ENCODE measurements around the gene VPS26B. TPM values are rescaled to one million over a fixed set of nuclear protein-coding genes. Genes with fewer than 3 reads are reported as not detected.

VPS26B gene
- total and polyA plus RNA-seq, 2 experiments from 2014 or later, result 10.1 to 29.1 TPM

- Mint-ChIP-seq H3K36me3 (ENCODE audit: low read depth) (peaks cover 22% of the 10 kb centered on the region), H3K9me3 (no peaks in the 10 kb centered on the region), H3K27me3 (ENCODE audit: insufficient read depth, low read depth, poor library complexity) (no peaks in the 10 kb centered on the region), H3K4me1 (peaks cover 9% of the 10 kb centered on the region; the same call in 2 of the 3 replicates), H3K4me3 (no peak overlapping the region), H3K27ac (no peak overlapping the region)
- Histone ChIP-seq H3K79me2 (replicated peaks; ENCODE audit: insufficient read depth) (no peaks in the 10 kb centered on the region), H3K4me1 (ENCODE audit: insufficient read depth) (no peaks in the 10 kb centered on the region), H3F3A (replicated peaks; ENCODE audit: low read depth) (no peaks in the 10 kb centered on the region), H3K4me3 (no peak overlapping the region), H3K27ac (ENCODE audit: low read depth) (no peak overlapping the region), H3K9me2 (ENCODE audit: insufficient read depth) (no peaks in the 10 kb centered on the region), H3K27me3 (ENCODE audit: insufficient read depth) (no peaks in the 10 kb centered on the region), H4K20me1 (replicated peaks; ENCODE audit: insufficient read depth) (no peaks in the 10 kb centered on the region), H3K4me2 (no peak overlapping the region), H3K36me3 (ENCODE audit: insufficient read depth) (0 out of 2 replicates have a peak, but pooled peaks cover 3% of the 10 kb centered on the region), H2AFZ (no peak overlapping the region)
- ATAC-seq (peak; percentile 21; the same call in 1 of the 3 replicates), DNase-seq (ENCODE audit: low spot score) (no peak)
- TF ChIP-seq EZH2phosphoT487 (IDR thresholded peaks at IDR 0.05; ENCODE audit: unreplicated experiment) (no peak), ZNF331 (CRISPR knock-in tag; IDR thresholded peaks at IDR 0.05; ENCODE audit: low read depth) (no peak)
These were observed 17.9 kb downstream of the VPS26B start for GRCh38 chr11:134242376-134242775.

GRCh38 chr11:134243913-134244312 is 19.4 kb downstream of the VPS26B start:
- Histone ChIP-seq H4K20me1 (replicated peaks; ENCODE audit: insufficient read depth) (no peaks in the 10 kb centered on the region), H3K27me3 (ENCODE audit: insufficient read depth) (no peaks in the 10 kb centered on the region), H3K79me2 (replicated peaks; ENCODE audit: insufficient read depth) (no peaks in the 10 kb centered on the region), H3K4me1 (ENCODE audit: insufficient read depth) (no peaks in the 10 kb centered on the region), H3K27ac (ENCODE audit: low read depth) (no peak overlapping the region), H3K4me3 (no peak overlapping the region), H3F3A (replicated peaks; ENCODE audit: low read depth) (no peaks in the 10 kb centered on the region), H2AFZ (no peak overlapping the region), H3K4me2 (no peak overlapping the region), H3K9me2 (ENCODE audit: insufficient read depth) (no peaks in the 10 kb centered on the region), H3K36me3 (ENCODE audit: insufficient read depth) (peaks cover 5% of the 10 kb centered on the region; the same call in 1 of the 2 replicates)
- peaks cover 9% of the 10 kb centered on the region; the same call in 2 of the 3 replicates for H3K4me1 Mint-ChIP-seq
- H3K9me3 Mint-ChIP-seq, result no peaks in the 10 kb centered on the region
- peaks cover 33% of the 10 kb centered on the region for H3K36me3 Mint-ChIP-seq (ENCODE audit: low read depth)
- DNase-seq (ENCODE audit: low spot score), result no peak
- no peak overlapping the region for H3K27ac Mint-ChIP-seq
- H3K27me3 Mint-ChIP-seq (ENCODE audit: insufficient read depth, low read depth, poor library complexity), result no peaks in the 10 kb centered on the region
- no peak for ATAC-seq
- H3K4me3 Mint-ChIP-seq, result no peak overlapping the region
- TF ChIP-seq ZNF462 (CRISPR knock-in tag; IDR thresholded peaks at IDR 0.05) (no peak), EZH2phosphoT487 (IDR thresholded peaks at IDR 0.05; ENCODE audit: unreplicated experiment) (no peak), ZNF331 (CRISPR knock-in tag; IDR thresholded peaks at IDR 0.05; ENCODE audit: low read depth) (no peak), CREB1 (CRISPR knock-in tag; IDR thresholded peaks at IDR 0.05; ENCODE audit: low read depth) (no peak), EZH2 (IDR thresholded peaks at IDR 0.05; ENCODE audit: low read depth, unreplicated experiment) (no peak), ZNF114 (CRISPR knock-in tag; IDR thresholded peaks at IDR 0.05) (no peak), POLR2AphosphoS5 (IDR thresholded peaks at IDR 0.05; ENCODE audit: low read depth) (no peak), JUNB (IDR thresholded peaks at IDR 0.05; ENCODE audit: unreplicated experiment) (no peak), REST (IDR thresholded peaks at IDR 0.05; ENCODE audit: unreplicated experiment) (no peak), NANOG (IDR thresholded peaks at IDR 0.05; ENCODE audit: borderline replicate concordance) (no peak)
- TF ChIP-seq, protein P1, sequence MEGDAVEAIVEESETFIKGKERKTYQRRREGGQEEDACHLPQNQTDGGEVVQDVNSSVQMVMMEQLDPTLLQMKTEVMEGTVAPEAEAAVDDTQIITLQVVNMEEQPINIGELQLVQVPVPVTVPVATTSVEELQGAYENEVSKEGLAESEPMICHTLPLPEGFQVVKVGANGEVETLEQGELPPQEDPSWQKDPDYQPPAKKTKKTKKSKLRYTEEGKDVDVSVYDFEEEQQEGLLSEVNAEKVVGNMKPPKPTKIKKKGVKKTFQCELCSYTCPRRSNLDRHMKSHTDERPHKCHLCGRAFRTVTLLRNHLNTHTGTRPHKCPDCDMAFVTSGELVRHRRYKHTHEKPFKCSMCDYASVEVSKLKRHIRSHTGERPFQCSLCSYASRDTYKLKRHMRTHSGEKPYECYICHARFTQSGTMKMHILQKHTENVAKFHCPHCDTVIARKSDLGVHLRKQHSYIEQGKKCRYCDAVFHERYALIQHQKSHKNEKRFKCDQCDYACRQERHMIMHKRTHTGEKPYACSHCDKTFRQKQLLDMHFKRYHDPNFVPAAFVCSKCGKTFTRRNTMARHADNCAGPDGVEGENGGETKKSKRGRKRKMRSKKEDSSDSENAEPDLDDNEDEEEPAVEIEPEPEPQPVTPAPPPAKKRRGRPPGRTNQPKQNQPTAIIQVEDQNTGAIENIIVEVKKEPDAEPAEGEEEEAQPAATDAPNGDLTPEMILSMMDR (conservative IDR thresholded peaks at IDR 0.05; ENCODE audit: low read depth in 2 of 2), result no peak
